ENCODE results near the gene DESI1. TPM values are rescaled to one million over a fixed set of nuclear protein-coding genes. Genes with fewer than 3 reads are reported as not detected.
A peak's percentile ranks its signal among the peaks of the same experiment; 100 is the strongest.
"Not testable (repeated sequence)": the region's sequence is repeated elsewhere in the genome, so short reads cannot be mapped to it uniquely, and the experiment has no call there.

The DESI1 gene
- total RNA-seq, 1 experiment from 2014 or later, result 38.2 TPM

DNA sequence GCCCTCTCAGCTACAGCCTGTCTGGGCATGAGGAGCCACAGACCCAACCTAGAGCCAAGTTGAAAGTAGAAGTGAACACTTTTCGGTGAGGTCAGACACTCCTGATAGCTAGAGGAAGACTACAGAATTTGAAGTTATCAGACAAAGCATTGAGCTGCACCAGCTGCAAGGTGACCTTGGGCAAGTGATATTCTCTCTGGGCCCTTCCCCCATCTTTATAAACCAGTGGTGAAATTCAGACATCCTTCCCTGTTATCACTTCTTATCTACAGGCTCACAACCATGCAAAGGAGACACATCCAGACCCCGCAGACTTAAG is 23.2 kb downstream of the DESI1 start:
- Mint-ChIP-seq H3K9me3 (ENCODE audit: unreplicated experiment) (no peaks in the 10 kb centered on the region), H3K4me3 (ENCODE audit: unreplicated experiment) (no peak overlapping the region), H3K27me3 (ENCODE audit: insufficient read depth, unreplicated experiment) (no peaks in the 10 kb centered on the region), H3K36me3 (ENCODE audit: insufficient read depth, unreplicated experiment) (peaks cover 20% of the 10 kb centered on the region), H3K4me1 (ENCODE audit: low read depth, unreplicated experiment) (peaks cover 6% of the 10 kb centered on the region), H3K27ac (ENCODE audit: unreplicated experiment) (no peak overlapping the region)
- BruUV-seq (replicated peaks), result no TSS peak
- no peaks in the 10 kb centered on the region for H3K4me1 ChIP-seq
- DNase-seq, result no peak
- no peaks in the 10 kb centered on the region for H3K27me3 ChIP-seq (replicated peaks; ENCODE audit: control insufficient read depth, insufficient read depth, low read length)
- H3K4me3 ChIP-seq (ENCODE audit: low read depth, low read length), result no peak overlapping the region
- H3K9me3 ChIP-seq, result no peaks in the 10 kb centered on the region
- no peaks in the 10 kb centered on the region; the same call in 1 of the 2 replicates for H3K36me3 ChIP-seq (ENCODE audit: control insufficient read depth, insufficient read depth, low read length)
- intact Hi-C loops (cut with micrococcal nuclease; ENCODE audit: unreplicated experiment), result loop anchor here (1.0 kb wide), 1 partner anchor 20 kb away; no protein-coding TSS in a partner anchor
- ChIA-PET CTCF (interaction anchor here (0.7 to 0.8 kb wide), 3 partner anchors 21 to 54 kb away, joined by 3 to 4 read pairs (median 3); partner anchors contain the start of gene XRCC6), POLR2A (interaction anchor here (1.2 kb wide), 1 partner anchor 8 kb away, joined by 4 read pairs; the partner anchor contains the start of gene PMM1)
- TF ChIP-seq, protein P1, sequence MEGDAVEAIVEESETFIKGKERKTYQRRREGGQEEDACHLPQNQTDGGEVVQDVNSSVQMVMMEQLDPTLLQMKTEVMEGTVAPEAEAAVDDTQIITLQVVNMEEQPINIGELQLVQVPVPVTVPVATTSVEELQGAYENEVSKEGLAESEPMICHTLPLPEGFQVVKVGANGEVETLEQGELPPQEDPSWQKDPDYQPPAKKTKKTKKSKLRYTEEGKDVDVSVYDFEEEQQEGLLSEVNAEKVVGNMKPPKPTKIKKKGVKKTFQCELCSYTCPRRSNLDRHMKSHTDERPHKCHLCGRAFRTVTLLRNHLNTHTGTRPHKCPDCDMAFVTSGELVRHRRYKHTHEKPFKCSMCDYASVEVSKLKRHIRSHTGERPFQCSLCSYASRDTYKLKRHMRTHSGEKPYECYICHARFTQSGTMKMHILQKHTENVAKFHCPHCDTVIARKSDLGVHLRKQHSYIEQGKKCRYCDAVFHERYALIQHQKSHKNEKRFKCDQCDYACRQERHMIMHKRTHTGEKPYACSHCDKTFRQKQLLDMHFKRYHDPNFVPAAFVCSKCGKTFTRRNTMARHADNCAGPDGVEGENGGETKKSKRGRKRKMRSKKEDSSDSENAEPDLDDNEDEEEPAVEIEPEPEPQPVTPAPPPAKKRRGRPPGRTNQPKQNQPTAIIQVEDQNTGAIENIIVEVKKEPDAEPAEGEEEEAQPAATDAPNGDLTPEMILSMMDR (IDR thresholded peaks at IDR 0.05; ENCODE audit: insufficient read depth in 1 of 2, low read depth in 1 of 2, low read length in 1 of 2, severe bottlenecking in 1 of 2, unreplicated experiment in 1 of 2), result no peak

DNA sequence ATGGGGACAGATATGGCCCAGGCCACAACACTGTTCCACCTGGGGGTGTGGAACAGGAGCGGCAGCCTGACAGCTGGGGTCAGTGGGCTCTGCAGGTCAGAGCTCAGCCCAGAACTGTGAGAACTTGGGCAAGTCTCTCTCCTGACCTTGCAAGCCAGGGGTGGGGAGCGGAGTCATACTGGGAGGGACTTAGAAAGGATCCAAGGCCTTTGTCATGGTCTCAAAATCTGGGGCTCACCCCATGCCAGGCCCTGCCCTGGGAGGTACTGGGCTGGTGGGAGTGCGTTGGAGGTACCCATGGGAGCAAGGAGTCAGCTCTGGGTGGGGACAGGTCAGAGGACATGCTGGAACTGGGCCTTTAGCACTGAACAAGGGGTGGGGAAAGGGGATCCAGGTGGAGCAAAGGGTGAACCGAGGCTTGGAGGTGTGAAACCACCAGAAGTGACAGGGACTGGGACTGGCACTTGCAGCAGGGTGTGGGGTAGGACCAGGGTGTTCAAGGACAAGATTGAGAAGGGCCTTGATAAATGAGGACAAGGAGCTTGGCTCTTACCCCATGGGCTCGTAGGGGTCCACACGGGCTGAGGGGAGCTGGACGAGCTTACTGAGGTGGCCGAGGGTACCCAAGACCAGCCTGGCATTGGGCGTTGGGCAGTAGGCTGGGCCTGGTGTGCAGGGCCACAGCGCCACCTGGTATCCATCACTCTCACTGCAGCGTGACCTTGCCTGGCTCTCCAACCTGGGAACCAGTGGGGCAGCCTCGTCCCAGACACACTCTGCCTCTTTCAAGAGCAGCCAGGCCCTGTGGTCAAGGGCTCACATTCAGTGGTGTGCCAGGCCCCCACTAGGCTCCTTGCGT is 23.8 kb downstream of the DESI1 start:
- intact Hi-C loops (cut with micrococcal nuclease; ENCODE audit: unreplicated experiment), result loop anchor here (1.0 kb wide), 1 partner anchor 20 kb away; no protein-coding TSS in a partner anchor
- H3K9me3 ChIP-seq, result no peaks in the 10 kb centered on the region
- H3K4me3 ChIP-seq (ENCODE audit: low read depth, low read length), result no peak overlapping the region
- BruUV-seq (replicated peaks), result no TSS peak
- Mint-ChIP-seq H3K27me3 (ENCODE audit: insufficient read depth, unreplicated experiment) (no peaks in the 10 kb centered on the region), H3K36me3 (ENCODE audit: insufficient read depth, unreplicated experiment) (peaks cover 20% of the 10 kb centered on the region), H3K27ac (ENCODE audit: unreplicated experiment) (no peak overlapping the region), H3K9me3 (ENCODE audit: unreplicated experiment) (no peaks in the 10 kb centered on the region), H3K4me1 (ENCODE audit: low read depth, unreplicated experiment) (peaks cover 6% of the 10 kb centered on the region), H3K4me3 (ENCODE audit: unreplicated experiment) (no peak overlapping the region)
- H3K27me3 ChIP-seq (replicated peaks; ENCODE audit: control insufficient read depth, insufficient read depth, low read length), result no peaks in the 10 kb centered on the region
- ChIA-PET POLR2A (no interaction called here), CTCF (interaction anchor here (0.7 to 1.2 kb wide), 3 partner anchors 20 to 53 kb away, joined by 3 to 11 read pairs (median 4); partner anchors contain the start of gene XRCC6)
- peak in 1 of 2 experiments; percentile 64 for DNase-seq
- TF ChIP-seq, protein P1 (IDR thresholded peaks at IDR 0.05; ENCODE audit: insufficient read depth in 1 of 2, low read depth in 1 of 2, low read length in 1 of 2, severe bottlenecking in 1 of 2, unreplicated experiment in 1 of 2), result peak in 1 of 2 experiments; percentile 73
- H3K4me1 ChIP-seq, result no peaks in the 10 kb centered on the region
- no peaks in the 10 kb centered on the region; the same call in 1 of the 2 replicates for H3K36me3 ChIP-seq (ENCODE audit: control insufficient read depth, insufficient read depth, low read length)

DNA sequence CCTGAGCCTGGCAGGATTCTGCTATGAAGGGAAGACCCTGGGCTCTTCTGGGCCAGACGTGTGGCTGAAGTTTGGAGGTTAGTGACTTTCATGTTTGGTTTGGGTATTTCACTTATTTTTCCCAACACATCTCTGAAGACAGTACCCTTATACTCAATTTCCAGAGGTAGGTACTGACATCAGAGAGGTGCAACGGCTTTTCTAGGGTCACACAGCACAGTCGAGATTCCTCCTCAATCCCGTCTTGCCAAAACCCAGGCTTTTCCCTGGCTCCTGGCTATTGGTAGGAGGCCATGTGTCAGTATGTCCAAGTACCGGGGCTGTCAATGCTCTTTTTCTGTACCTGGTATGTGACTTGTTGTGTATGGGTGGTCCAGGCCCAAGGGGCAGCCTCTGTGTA is 25.1 kb downstream of the DESI1 start:
- Histone ChIP-seq H3K4me3 (ENCODE audit: low read depth, low read length) (no peak overlapping the region), H3K4me1 (no peaks in the 10 kb centered on the region), H3K36me3 (ENCODE audit: control insufficient read depth, insufficient read depth, low read length) (no peaks in the 10 kb centered on the region; the same call in 1 of the 2 replicates), H3K9me3 (no peaks in the 10 kb centered on the region), H3K27me3 (replicated peaks; ENCODE audit: control insufficient read depth, insufficient read depth, low read length) (no peaks in the 10 kb centered on the region)
- intact Hi-C loops (cut with micrococcal nuclease; ENCODE audit: unreplicated experiment), result no loop called here
- Mint-ChIP-seq H3K4me1 (ENCODE audit: low read depth, unreplicated experiment) (peaks cover 6% of the 10 kb centered on the region), H3K27me3 (ENCODE audit: insufficient read depth, unreplicated experiment) (no peaks in the 10 kb centered on the region), H3K9me3 (ENCODE audit: unreplicated experiment) (no peaks in the 10 kb centered on the region), H3K36me3 (ENCODE audit: insufficient read depth, unreplicated experiment) (peaks cover 13% of the 10 kb centered on the region), H3K4me3 (ENCODE audit: unreplicated experiment) (no peak overlapping the region), H3K27ac (ENCODE audit: unreplicated experiment) (peak overlapping the region; percentile 9)
- ChIA-PET POLR2A (no interaction called here), CTCF (no interaction called here)
- DNase-seq, result no peak
- TSS peak; percentile 3 for BruUV-seq (replicated peaks)
- TF ChIP-seq, protein P1 (IDR thresholded peaks at IDR 0.05; ENCODE audit: insufficient read depth in 1 of 2, low read depth in 1 of 2, low read length in 1 of 2, severe bottlenecking in 1 of 2, unreplicated experiment in 1 of 2), result no peak

DNA sequence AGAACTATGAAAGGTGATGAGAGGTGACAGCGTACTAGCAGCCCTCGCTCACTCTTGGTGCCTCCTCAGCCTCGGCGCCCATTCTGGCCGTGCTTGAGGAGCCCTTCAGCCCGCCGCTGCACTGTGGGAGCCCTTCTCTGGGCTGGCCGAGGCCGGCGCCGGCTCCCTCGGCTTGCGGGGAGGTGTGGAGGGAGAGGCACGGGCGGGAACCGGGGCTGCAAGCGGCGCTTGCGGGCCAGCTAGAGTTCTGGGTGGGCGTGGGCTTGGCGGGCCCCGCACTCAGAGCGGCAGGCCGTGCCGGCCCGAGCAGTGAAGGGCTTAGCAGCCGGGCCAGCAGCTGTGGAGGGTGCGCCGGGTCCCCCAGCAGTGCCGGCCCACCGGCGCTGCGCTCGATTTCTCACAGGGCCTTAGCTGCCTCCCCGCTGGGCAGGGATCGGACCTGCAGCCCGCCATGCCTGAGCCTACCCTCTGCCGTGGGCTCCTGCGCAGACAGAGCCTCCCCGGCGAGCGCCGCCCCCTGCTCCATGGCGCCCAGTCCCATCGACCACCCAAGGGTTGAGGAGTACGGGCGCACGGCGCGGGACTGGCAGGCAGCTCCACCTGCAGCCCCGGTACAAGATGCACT is 27.4 kb downstream of the DESI1 start:
- H3K27ac Mint-ChIP-seq (ENCODE audit: unreplicated experiment); BruUV-seq (replicated peaks); intact Hi-C loops (cut with micrococcal nuclease; ENCODE audit: unreplicated experiment); H3K27me3 Mint-ChIP-seq (ENCODE audit: insufficient read depth, unreplicated experiment); H3K4me1 ChIP-seq; H3K27me3 ChIP-seq (replicated peaks; ENCODE audit: control insufficient read depth, insufficient read depth, low read length); H3K9me3 ChIP-seq; H3K36me3 ChIP-seq (ENCODE audit: control insufficient read depth, insufficient read depth, low read length); POLR2A ChIA-PET; H3K4me1 Mint-ChIP-seq (ENCODE audit: low read depth, unreplicated experiment); H3K9me3 Mint-ChIP-seq (ENCODE audit: unreplicated experiment); DNase-seq; H3K4me3 Mint-ChIP-seq (ENCODE audit: unreplicated experiment); H3K4me3 ChIP-seq (ENCODE audit: low read depth, low read length): not testable (repeated sequence)
- CTCF ChIA-PET, result interaction anchor here (1.1 kb wide), 1 partner anchor 16 kb away, joined by 3 read pairs; no protein-coding TSS in a partner anchor
- peaks cover 21% of the 10 kb centered on the region for H3K36me3 Mint-ChIP-seq (ENCODE audit: insufficient read depth, unreplicated experiment)
